ENCODE measurements around the gene PDS5A.

DNA sequence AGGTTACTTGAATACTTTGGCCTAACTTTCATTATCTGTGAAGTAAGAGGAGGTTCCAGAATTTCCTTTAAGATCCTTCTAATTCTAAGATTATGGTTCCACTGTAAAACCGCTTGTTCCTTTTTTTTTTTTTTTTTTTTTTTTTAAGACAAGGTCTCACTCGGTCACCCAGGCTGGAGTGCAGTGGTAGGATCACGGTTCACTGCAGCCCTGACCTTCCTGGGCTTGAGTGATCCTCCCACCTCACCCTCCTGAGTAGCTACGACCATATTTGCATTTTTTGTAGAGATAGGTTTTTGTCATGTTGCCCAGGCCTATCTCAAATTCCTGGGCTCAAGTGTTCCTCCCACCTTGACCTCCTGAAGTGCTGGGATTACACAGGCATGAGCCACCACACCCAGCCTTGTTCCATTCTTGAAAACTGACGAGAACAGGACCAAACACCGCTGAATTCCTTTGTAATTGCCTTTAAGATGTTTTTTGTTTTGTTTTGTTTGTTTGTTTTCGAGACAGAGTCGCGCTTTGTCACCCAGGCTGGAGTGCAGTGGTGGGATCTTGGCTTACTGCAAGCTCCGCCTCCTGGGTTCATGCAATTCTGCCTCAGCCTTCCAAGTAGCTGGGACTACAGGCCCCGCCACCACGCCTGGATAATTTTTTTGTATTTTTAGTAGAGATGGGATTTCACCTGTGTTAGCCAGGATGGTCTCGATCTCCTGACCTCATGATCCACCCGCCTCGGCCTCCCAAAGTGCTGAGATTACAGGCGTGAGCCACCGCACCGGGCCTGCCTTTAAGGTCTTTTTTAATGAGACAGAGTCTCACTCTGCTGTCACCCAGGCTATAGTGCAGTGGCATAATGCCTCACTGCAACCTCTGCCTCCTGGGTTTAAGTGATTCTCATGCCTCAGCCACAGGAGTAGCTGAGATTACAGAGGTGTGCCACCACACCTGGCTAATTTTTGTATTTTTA, 6.8 kb downstream of the PDS5A start:
- TF ChIP-seq EZH2phosphoT487 (IDR thresholded peaks at IDR 0.05; ENCODE audit: insufficient read depth, low read depth): no peak
- no peak for TF ChIP-seq EZH2 (IDR thresholded peaks at IDR 0.05; ENCODE audit: insufficient read depth, poor library complexity, severe bottlenecking)
